NT2/D1 (cell line): Measurements from ENCODE around the gene MFSD11.
A peak's percentile ranks its signal among the peaks of the same experiment; 100 is the strongest.
"Not testable (repeated sequence)": the region's sequence is repeated elsewhere in the genome, so short reads cannot be mapped to it uniquely, and the experiment has no call there.

ENCODE experiments used
- DNase-seq: peaks from one replicate; pipeline ENCODE4 v3.0.0-alpha.2; 2011; ENCODE audit warnings: low read depth, low spot score
- H3K27me3 ChIP-seq: 2 replicates; pipeline ENCODE4 v1.6.0; 2011; ENCODE audit warnings: mild to moderate bottlenecking; ENCODE audit not compliant: insufficient read length, insufficient read depth
- H3K36me3 ChIP-seq: 2 replicates; pipeline ENCODE4 v1.6.1; 2011; ENCODE audit warnings: mild to moderate bottlenecking, low read length, mixed read lengths; ENCODE audit not compliant: insufficient read depth, insufficient read length
- H3K4me1 ChIP-seq: 2 replicates; pipeline ENCODE4 v1.5.1; 2011; ENCODE audit not compliant: insufficient read depth, insufficient read length
- H3K4me3 ChIP-seq: 2 replicates; pipeline ENCODE4 v1.5.1; 2011; ENCODE audit warnings: low read depth; ENCODE audit not compliant: insufficient read length
- H3K9ac ChIP-seq: 2 replicates; pipeline ENCODE4 v1.6.0; 2011; ENCODE audit warnings: low read depth; ENCODE audit not compliant: insufficient read length
- H3K9me3 ChIP-seq: 2 replicates; pipeline ENCODE4 v1.5.1; 2011; ENCODE audit warnings: mild to moderate bottlenecking, low read length; ENCODE audit not compliant: insufficient read depth
- SUZ12 ChIP-seq: IDR thresholded peaks from 2 replicates; pipeline ENCODE4 v1.6.1; 2011; ENCODE audit not compliant: insufficient read length, insufficient read depth; ENCODE audit errors: extremely low read depth
- YY1 ChIP-seq: IDR thresholded peaks from 2 replicates; pipeline ENCODE4 v1.6.1; 2011; ENCODE audit not compliant: insufficient read length, insufficient read depth
- ZNF274 ChIP-seq: IDR thresholded peaks from 2 replicates; pipeline ENCODE4 v1.6.1; 2011; ENCODE audit warnings: mild to moderate bottlenecking, low read depth, low read length

Gene MFSD11

GRCh38 chr17:76710863-76711611 lies 26.9 kb upstream of the MFSD11 start, which contains the start of gene MXRA7:
Gene MXRA7 (minus strand): TSS chr17:76710965. CDS start chr17:76710946, 19 bp downstream.
- no peaks in the 10 kb centered on the region for H3K9me3 ChIP-seq
- H3K4me1 ChIP-seq: peaks cover 15% of the 10 kb centered on the region
- peak within 1 kb of the TSS; percentile 50 for H3K4me3 ChIP-seq
- H3K27me3 ChIP-seq: peaks cover 24% of the 10 kb centered on the region
- peak within 1 kb of the TSS; percentile 82 for H3K9ac ChIP-seq
- DNase-seq: no peak
- no peak for TF ChIP-seq YY1
- peak; percentile 55 for TF ChIP-seq SUZ12
- H3K36me3 ChIP-seq: peaks cover 25% of the 10 kb centered on the region

- DNase-seq, H3K4me3 ChIP-seq, H3K9ac ChIP-seq, H3K9me3 ChIP-seq: not testable (repeated sequence)
- Histone ChIP-seq H3K27me3 (peaks cover 19% of the 10 kb centered on the region), H3K36me3 (peaks cover 38% of the 10 kb centered on the region), H3K4me1 (peaks cover 15% of the 10 kb centered on the region)
Measured at GRCh38 chr17:76712321-76712720, 25.6 kb upstream of the MFSD11 start.

GRCh38 chr17:76713765-76714164 lies 24.2 kb upstream of the MFSD11 start:
- Histone ChIP-seq H3K4me3 (no peak overlapping the region), H3K9me3 (no peaks in the 10 kb centered on the region), H3K4me1 (peaks cover 9% of the 10 kb centered on the region), H3K36me3 (peaks cover 50% of the 10 kb centered on the region), H3K27me3 (peaks cover 15% of the 10 kb centered on the region), H3K9ac (no peak overlapping the region)
- no peak for DNase-seq
- no peak for TF ChIP-seq ZNF274
- no peak for TF ChIP-seq YY1
- TF ChIP-seq SUZ12: no peak

- no peak for TF ChIP-seq YY1
- no peak for TF ChIP-seq SUZ12
- no peak for TF ChIP-seq ZNF274
- Histone ChIP-seq H3K4me3 (no peak overlapping the region), H3K27me3 (peaks cover 10% of the 10 kb centered on the region), H3K9me3 (no peaks in the 10 kb centered on the region), H3K4me1 (peaks cover 6% of the 10 kb centered on the region), H3K36me3 (peaks cover 56% of the 10 kb centered on the region), H3K9ac (no peak overlapping the region)
- no peak for DNase-seq
Measured at GRCh38 chr17:76714336-76714735, 23.6 kb upstream of the MFSD11 start.

GRCh38 chr17:76714822-76715495 lies 23.0 kb upstream of the MFSD11 start:
- H3K4me1 ChIP-seq: peaks cover 4% of the 10 kb centered on the region
- no peak for TF ChIP-seq ZNF274
- H3K9me3 ChIP-seq: no peaks in the 10 kb centered on the region
- H3K36me3 ChIP-seq: peaks cover 61% of the 10 kb centered on the region
- no peak for DNase-seq
- peaks cover 4% of the 10 kb centered on the region for H3K27me3 ChIP-seq
- H3K9ac ChIP-seq: no peak overlapping the region
- no peak overlapping the region for H3K4me3 ChIP-seq

GRCh38 chr17:76715496-76715830 lies 22.5 kb upstream of the MFSD11 start:
- H3K9ac ChIP-seq: no peak overlapping the region
- no peaks in the 10 kb centered on the region for H3K27me3 ChIP-seq
- no peaks in the 10 kb centered on the region for H3K9me3 ChIP-seq
- peaks cover 66% of the 10 kb centered on the region for H3K36me3 ChIP-seq
- TF ChIP-seq ZNF274 (no peak), YY1 (no peak)
- DNase-seq: no peak
- H3K4me3 ChIP-seq: no peak overlapping the region
- peaks cover 4% of the 10 kb centered on the region for H3K4me1 ChIP-seq

- peaks cover 2% of the 10 kb centered on the region for H3K4me1 ChIP-seq
- no peaks in the 10 kb centered on the region for H3K27me3 ChIP-seq
- no peaks in the 10 kb centered on the region for H3K9me3 ChIP-seq
- H3K4me3 ChIP-seq: no peak overlapping the region
- H3K9ac ChIP-seq: no peak overlapping the region
- H3K36me3 ChIP-seq: peaks cover 74% of the 10 kb centered on the region
- no peak for DNase-seq
- TF ChIP-seq YY1 (no peak), SUZ12 (no peak), ZNF274 (no peak)
Measured at GRCh38 chr17:76716146-76716838, 21.6 kb upstream of the MFSD11 start.
